Subcutaneous adipose tissue (tissue), 4 donors: ENCODE measurements around the gene FJX1. TPM values are rescaled to one million over a fixed set of nuclear protein-coding genes. Genes with fewer than 3 reads are reported as not detected.

ENCODE experiments used
- total RNA-seq, 4 donors: library from RNA; depleted of rRNA; stranded (reverse); fragments of >200 nt; gene quantifications; one replicate each; pipeline ENCODE4 v1.1.0, GENCODE V29; 2016
- TF ChIP-seq, protein P1 (sequence below): fragments of 450-650 bp; IDR thresholded peaks from one replicate; pipeline ENCODE4 v1.5.1; 2016; ENCODE audit warnings: low read depth, mild to moderate bottlenecking, control low read depth, antibody characterized with exemption, moderate library complexity

FJX1 gene
- total RNA-seq, 4 donors from 2014 or later, result 1.1 to 4.6 (median 2.1) TPM

GRCh38 chr11:35631891-35632290 lies 13.6 kb downstream of the FJX1 start:
- TF ChIP-seq, protein P1, sequence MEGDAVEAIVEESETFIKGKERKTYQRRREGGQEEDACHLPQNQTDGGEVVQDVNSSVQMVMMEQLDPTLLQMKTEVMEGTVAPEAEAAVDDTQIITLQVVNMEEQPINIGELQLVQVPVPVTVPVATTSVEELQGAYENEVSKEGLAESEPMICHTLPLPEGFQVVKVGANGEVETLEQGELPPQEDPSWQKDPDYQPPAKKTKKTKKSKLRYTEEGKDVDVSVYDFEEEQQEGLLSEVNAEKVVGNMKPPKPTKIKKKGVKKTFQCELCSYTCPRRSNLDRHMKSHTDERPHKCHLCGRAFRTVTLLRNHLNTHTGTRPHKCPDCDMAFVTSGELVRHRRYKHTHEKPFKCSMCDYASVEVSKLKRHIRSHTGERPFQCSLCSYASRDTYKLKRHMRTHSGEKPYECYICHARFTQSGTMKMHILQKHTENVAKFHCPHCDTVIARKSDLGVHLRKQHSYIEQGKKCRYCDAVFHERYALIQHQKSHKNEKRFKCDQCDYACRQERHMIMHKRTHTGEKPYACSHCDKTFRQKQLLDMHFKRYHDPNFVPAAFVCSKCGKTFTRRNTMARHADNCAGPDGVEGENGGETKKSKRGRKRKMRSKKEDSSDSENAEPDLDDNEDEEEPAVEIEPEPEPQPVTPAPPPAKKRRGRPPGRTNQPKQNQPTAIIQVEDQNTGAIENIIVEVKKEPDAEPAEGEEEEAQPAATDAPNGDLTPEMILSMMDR, result no peak

DNA sequence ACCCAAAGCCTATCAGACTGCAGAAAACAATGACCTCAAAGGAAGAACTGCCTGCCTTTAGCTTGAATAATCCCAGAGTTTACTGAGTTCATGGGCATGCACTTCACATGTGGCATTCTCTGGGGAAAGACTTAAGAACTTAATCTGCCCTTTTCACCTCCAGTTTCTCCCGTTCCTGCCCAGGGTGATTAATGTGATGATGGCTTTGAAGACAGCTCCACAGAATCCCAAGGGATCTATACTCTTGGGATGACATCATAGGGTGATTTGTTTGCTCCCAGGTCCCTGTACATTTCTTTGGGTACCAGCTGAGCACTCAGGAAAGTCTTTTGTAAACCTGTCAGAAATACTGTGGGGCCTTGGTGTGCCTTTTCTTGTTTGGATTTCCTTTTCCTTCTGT lies 14.0 kb downstream of the FJX1 start:
- TF ChIP-seq, protein P1, result no peak

GRCh38 chr11:35633827-35634423 lies 15.7 kb downstream of the FJX1 start:
- TF ChIP-seq, protein P1, result no peak

DNA sequence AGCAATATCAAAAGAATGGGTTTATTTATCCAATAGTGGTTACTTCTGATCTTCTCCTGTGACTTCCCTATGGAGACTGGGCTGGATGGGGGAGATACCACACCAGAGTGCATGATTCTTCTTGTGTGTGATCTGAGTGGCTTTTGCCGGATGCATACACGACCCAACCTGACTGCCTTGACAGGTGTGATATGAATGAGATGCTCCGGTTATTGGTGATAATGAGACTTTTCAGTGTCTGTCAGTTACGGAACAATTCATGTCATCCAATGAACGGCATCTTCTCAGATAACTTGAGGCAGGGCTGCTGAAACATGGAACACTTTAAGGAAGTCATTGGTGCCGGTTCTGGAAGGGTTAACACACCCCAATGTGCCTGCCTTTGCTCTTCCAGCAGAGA lies 17.7 kb downstream of the FJX1 start:
- TF ChIP-seq, protein P1, result no peak

- TF ChIP-seq, protein P1, result no peak
Observed at GRCh38 chr11:35639591-35640179, 21.4 kb downstream of the FJX1 start.

DNA sequence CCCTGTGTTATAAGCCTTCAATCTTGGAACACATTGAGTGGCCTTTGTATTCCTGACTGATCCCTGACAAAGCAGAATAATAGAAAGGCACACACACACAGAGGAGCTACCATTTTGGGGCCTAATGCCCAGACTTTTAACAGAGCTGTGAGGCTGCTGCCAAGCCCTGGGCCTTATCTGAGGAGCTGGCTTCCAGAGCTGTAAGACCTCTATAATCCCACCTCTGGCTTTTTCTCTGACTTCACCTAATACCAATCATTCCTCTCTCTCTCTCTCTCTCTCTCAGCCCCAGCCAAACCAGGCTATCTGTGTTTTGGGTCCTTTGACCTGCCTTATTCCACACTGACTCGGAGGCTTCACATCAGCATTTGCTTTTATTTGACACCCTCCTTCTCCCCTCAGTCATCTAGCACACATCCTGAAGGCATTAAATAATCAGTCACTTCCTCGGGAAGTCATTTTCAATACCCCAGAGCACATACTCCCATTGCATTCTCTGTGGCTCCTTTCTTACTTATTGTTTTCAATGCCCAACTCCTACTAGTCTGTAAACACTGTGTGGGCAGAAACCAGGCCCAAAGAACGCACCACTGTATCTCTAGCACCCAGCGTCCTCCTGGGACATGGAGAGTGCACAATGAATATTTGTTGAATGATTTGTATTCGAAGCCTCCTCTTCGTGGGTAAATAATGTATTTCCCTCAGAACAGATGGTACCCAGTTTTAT lies 23.1 kb downstream of the FJX1 start:
- TF ChIP-seq, protein P1, result no peak

DNA sequence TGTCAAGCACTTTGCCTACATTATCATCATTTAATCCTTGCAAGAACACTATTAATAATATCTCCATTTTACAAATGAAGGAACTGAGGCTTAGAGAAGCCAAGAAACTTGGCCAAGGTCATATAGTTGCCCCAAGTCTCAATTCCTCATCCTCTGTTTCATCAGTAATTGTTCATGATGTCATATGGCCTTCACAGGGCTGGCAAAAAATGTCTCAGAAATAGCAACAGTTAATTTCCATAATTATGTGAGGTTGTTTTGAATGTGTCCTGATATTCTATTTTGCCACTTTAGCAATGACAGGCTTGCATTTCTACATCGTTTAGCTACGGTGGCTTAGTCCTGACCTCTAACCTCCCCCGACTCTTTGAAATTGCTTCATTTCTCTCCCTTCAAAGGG lies 23.7 kb downstream of the FJX1 start:
- TF ChIP-seq, protein P1, result no peak
